ENCODE data around the gene BTBD9.

BTBD9 gene

DNA sequence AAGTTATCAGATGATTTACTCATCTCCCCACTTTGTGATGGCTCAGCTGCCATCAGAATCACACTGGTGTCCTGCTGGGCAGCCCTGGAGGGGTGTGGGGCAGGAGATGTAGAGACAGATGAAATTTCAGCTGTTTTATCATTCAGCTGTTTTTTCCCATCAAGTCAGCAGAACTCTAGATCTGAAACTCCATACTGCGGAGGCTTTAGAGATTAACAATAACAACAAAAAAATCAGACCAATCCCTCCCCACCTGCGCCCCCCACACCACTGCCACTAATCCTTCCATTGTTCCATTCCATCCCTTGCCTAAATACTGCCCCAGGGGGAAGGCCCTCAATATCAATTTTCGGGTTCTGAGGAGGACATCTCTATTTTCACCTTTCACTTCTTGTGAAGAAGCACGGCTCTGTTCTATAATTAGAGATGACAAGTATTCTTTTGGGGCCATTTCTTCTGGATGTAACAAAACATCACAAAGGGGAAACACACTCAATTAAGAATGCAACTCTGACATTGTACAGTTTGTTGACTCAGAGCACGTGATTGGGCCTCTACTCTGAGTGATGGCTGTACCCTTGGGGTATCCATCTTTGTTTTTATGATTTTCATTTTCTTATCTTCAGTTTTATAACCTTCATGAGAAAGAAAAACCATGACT is 423.9 kb downstream of the BTBD9 start:
- FAIRE-seq (no peak), DNase-seq (ENCODE audit: insufficient read length) (no peak)
- TF ChIP-seq POLR2A (IDR thresholded peaks at IDR 0.05; ENCODE audit: low read depth, low read length) (no peak), POLR2AphosphoS5 (IDR thresholded peaks at IDR 0.05; ENCODE audit: low read depth, low read length) (no peak), TAF1 (IDR thresholded peaks at IDR 0.05; ENCODE audit: borderline replicate concordance, low read depth, low read length) (no peak)

DNA sequence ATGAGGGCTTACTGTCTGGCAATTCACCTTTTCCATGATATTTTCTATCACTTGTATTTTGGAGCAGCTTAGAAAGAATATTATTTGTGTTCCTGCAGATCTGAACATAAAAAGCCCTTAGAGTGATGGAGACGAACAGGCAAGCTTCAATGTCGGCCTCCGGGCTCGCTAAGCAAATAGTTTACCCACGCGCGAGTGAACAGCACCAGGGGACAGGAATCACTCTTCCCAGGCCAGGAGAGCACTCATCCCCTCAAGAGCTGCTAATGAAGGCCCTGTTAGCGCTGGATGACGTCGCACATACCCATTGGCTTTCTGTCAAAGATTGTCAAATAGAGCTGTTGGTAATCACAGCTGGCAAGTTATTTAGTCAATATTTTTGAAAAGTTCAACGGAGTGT is 424.5 kb downstream of the BTBD9 start:
- DNase-seq (ENCODE audit: insufficient read length) (no peak), FAIRE-seq (no peak)
- TF ChIP-seq TAF1 (IDR thresholded peaks at IDR 0.05; ENCODE audit: borderline replicate concordance, low read depth, low read length): no peak
- TF ChIP-seq POLR2A (IDR thresholded peaks at IDR 0.05; ENCODE audit: low read depth, low read length): no peak
- no peak for TF ChIP-seq POLR2AphosphoS5 (IDR thresholded peaks at IDR 0.05; ENCODE audit: low read depth, low read length)

DNA sequence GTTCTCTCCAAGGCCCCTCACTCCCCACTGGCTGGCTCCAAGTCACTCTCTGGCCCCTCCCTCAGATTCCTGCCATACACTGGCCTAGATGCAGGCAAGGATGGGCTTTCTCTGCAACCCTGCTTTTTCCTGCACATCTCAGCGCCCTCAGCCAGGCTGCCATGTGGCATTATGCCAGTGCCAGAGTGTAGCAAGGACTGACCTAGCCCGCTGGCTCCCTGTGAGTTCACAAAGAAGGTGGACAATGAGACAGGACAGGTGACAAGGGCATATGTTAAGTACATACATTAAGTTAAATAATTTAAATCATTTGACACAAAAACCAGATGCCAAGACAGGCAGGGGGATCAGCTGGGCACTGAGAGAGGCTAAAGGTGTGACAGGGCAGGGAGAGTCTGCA is 425.6 kb downstream of the BTBD9 start:
- no peak for FAIRE-seq
- DNase-seq (ENCODE audit: insufficient read length): no peak
- no peak for TF ChIP-seq TAF1 (IDR thresholded peaks at IDR 0.05; ENCODE audit: borderline replicate concordance, low read depth, low read length)
- TF ChIP-seq POLR2AphosphoS5 (IDR thresholded peaks at IDR 0.05; ENCODE audit: low read depth, low read length): no peak
- TF ChIP-seq POLR2A (IDR thresholded peaks at IDR 0.05; ENCODE audit: low read depth, low read length): no peak

DNA sequence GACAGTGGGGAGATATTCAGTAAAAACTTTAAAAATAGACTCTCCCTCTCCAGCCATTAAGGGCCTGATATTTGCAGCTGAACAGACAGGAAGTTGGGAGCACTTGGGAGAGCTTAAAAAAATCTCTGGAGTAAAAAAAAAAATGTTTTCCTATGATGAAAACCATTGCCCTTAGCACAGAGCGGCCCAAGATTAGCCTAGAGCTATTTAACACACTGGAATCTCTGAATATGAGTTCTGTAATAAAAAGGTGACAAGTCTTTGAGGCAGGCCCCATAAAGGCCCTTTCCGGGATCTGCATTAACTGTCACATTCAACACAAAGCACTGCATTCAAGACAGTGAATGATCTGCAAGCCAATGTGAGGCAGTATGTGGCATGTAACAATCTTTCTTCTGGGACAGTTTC is 426.5 kb downstream of the BTBD9 start:
- TF ChIP-seq POLR2A (IDR thresholded peaks at IDR 0.05; ENCODE audit: low read depth, low read length) (no peak), TAF1 (IDR thresholded peaks at IDR 0.05; ENCODE audit: borderline replicate concordance, low read depth, low read length) (no peak), POLR2AphosphoS5 (IDR thresholded peaks at IDR 0.05; ENCODE audit: low read depth, low read length) (no peak)
- FAIRE-seq: no peak
- no peak for DNase-seq (ENCODE audit: insufficient read length)

DNA sequence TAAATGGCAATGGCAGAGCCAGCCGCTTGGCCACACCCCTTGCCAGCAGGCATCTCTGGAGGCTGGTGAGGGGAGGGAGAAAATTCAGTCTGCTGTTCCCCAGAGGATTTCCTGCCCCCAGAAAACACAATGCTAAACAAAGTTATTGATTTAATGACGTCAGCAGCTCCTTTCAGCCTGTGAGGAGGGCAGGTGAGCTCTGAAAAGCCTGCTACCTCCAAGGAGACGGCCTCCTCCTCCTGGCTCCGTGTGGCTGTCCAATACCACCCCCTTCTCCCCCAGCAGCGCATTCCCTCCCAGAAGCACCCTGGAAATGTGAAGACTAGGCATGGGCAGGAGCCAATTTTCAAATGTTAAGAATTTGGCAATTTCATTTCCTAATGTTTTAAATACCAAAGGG is 427.1 kb downstream of the BTBD9 start:
- TF ChIP-seq TAF1 (IDR thresholded peaks at IDR 0.05; ENCODE audit: borderline replicate concordance, low read depth, low read length): no peak
- no peak for TF ChIP-seq POLR2AphosphoS5 (IDR thresholded peaks at IDR 0.05; ENCODE audit: low read depth, low read length)
- TF ChIP-seq POLR2A (IDR thresholded peaks at IDR 0.05; ENCODE audit: low read depth, low read length): no peak
- DNase-seq (ENCODE audit: insufficient read length) (no peak), FAIRE-seq (no peak)

DNA sequence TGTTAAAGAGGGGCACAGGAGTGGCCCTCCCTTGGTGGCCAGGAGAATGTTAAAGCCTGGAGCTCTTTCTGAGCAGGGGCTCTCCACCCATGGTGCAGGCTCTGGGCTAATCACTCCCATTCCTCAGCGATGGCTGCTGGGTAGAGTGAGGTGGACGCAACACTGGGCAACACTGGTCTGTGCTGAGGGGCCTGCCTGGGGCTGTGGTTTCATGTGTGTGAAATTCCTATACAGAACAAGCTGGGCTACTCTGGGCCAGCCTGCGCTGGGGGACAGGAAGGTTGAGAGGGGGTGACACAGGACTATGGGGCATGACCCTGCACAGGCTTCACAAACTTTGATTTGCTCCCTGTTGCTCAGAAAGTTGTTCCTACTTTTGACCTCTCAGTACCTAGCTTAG is 427.6 kb downstream of the BTBD9 start:
- DNase-seq (ENCODE audit: insufficient read length) (no peak), FAIRE-seq (no peak)
- TF ChIP-seq POLR2A (IDR thresholded peaks at IDR 0.05; ENCODE audit: low read depth, low read length): no peak
- no peak for TF ChIP-seq POLR2AphosphoS5 (IDR thresholded peaks at IDR 0.05; ENCODE audit: low read depth, low read length)
- TF ChIP-seq TAF1 (IDR thresholded peaks at IDR 0.05; ENCODE audit: borderline replicate concordance, low read depth, low read length): no peak

DNA sequence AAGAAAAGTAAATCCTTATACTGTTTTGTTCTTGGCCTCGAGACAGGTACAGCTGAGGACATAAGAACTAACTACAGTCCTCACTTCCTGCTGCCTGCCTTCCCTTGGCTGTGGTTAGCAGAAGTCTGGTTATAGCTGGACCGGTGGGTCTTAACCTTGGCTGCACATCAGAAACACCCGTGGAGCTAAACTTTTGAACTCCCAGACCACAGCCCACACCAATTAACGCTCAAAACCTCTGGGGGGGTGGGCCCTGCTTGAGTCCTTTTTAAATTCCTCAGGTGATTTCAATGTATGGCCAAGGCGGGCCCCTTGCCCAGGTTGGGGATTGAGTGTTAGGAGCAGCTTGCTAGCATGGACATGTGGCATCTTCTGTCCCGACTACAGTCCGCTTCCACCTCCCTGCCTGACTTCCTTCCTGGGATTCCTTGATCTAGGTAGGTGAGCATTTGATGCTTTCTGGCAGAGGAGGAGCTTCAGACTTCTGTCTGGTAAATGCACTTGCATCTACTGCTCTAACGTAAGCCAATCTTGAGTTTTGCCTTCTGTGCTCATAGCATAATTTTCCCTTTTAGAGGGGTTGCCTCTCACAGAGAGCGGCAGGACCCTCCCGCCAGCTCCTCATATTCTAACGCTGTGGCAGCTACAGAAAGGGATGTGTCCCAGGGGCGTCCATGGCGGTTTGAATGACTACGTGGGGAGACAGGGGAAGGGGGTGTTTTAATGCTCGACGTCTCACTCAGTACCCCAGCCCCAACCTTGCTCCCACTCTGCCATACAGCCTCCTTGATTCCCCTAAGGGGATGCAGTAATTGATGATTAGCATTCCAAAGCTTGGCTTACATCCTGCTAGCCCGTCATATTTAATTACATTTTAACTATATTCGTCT is 430.1 kb downstream of the BTBD9 start:
- DNase-seq (ENCODE audit: insufficient read length) (no peak), FAIRE-seq (no peak)
- no peak for TF ChIP-seq TAF1 (IDR thresholded peaks at IDR 0.05; ENCODE audit: borderline replicate concordance, low read depth, low read length)
- no peak for TF ChIP-seq POLR2AphosphoS5 (IDR thresholded peaks at IDR 0.05; ENCODE audit: low read depth, low read length)
- TF ChIP-seq POLR2A (IDR thresholded peaks at IDR 0.05; ENCODE audit: low read depth, low read length): no peak

DNA sequence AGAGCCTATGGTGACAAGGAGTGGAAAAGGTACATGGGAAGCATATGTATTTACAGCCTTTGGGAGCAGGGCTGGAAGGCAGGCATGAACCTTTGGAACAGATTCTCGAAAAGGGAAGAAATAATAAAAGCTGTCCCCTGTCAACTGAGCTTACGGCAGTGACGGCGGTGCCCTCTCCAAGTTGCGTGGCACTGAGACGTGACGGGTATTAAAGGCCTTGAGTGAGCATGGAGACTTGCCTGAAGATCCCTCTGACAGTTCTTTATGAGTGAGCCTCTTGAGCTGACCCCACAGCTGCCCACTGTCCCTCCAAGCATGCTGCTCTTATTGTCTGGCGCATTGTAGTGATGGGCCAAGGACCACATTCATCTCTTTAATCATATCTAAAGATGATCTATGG is 431.7 kb downstream of the BTBD9 start:
- DNase-seq (ENCODE audit: insufficient read length) (no peak), FAIRE-seq (no peak)
- TF ChIP-seq POLR2A (IDR thresholded peaks at IDR 0.05; ENCODE audit: low read depth, low read length) (no peak), POLR2AphosphoS5 (IDR thresholded peaks at IDR 0.05; ENCODE audit: low read depth, low read length) (no peak), TAF1 (IDR thresholded peaks at IDR 0.05; ENCODE audit: borderline replicate concordance, low read depth, low read length) (no peak)

DNA sequence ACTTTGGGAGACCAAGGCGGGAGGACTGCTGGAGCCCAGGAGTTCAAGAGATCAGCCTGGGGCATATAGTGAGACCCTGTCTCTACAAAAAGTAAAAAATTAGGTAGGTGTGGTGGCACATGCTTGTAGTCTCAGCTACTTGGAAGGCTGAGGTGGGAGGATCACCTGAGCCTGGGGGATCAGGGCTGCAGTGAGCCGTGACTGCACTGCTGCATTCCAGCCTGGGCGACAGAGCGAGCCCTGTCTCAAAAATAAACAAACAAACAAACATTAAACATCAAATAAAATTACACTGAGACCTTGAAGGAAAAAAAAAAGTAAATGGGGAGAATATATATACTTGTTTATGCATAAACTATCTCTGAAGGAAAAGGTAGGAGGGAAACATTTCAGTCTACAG is 432.4 kb downstream of the BTBD9 start:
- FAIRE-seq (no peak), DNase-seq (ENCODE audit: insufficient read length) (no peak)
- TF ChIP-seq POLR2AphosphoS5 (IDR thresholded peaks at IDR 0.05; ENCODE audit: low read depth, low read length) (no peak), TAF1 (IDR thresholded peaks at IDR 0.05; ENCODE audit: borderline replicate concordance, low read depth, low read length) (no peak), POLR2A (IDR thresholded peaks at IDR 0.05; ENCODE audit: low read depth, low read length) (no peak)

DNA sequence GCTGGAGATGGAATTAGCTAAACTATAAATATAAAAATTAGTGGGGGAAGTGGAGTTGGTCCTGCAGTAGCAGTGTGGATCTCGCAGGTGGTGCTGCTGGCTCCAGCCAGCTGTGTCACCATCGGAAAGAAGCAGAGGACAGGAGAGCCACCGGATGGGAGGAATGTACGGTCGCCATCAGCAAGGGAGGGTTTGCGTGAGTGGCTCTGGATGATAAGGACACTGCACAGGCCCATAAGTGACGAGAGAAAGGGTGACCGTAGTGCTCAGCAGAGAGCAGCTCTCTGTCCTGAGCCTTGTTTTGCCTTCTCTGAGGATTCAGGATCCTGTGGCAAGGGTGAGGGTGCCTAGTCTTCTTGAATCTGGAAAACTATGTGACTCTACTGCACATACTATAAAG is 441.5 kb downstream of the BTBD9 start:
- FAIRE-seq (no peak), DNase-seq (ENCODE audit: insufficient read length) (no peak)
- TF ChIP-seq POLR2AphosphoS5 (IDR thresholded peaks at IDR 0.05; ENCODE audit: low read depth, low read length) (no peak), TAF1 (IDR thresholded peaks at IDR 0.05; ENCODE audit: borderline replicate concordance, low read depth, low read length) (no peak), POLR2A (IDR thresholded peaks at IDR 0.05; ENCODE audit: low read depth, low read length) (no peak)

DNA sequence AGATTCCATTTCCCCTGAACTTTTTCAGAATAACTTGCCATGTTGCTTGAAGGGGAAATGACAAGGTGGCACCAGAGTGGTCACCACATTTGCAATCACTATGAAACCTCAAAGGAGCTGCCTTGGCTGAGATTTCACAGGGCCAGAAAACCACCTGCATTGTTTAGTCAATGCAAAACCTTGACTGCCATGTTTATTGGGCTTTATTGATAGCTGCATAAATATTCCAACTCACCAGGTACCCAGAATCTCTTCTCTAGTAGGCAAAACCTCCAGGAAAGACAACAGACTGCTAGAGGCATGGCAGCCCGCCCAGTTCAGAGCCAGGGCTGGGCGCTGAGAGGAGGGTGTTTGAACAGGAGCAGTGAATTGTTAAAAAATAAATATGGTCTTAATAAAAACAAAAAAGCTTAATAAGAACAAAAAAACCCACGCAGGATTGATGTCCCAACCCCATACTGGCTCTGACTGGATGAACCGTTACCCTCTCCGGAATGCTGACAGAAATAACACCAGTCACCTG is 444.6 kb downstream of the BTBD9 start:
- FAIRE-seq (no peak), DNase-seq (ENCODE audit: insufficient read length) (no peak)
- TF ChIP-seq POLR2A (IDR thresholded peaks at IDR 0.05; ENCODE audit: low read depth, low read length) (no peak), POLR2AphosphoS5 (IDR thresholded peaks at IDR 0.05; ENCODE audit: low read depth, low read length) (no peak), TAF1 (IDR thresholded peaks at IDR 0.05; ENCODE audit: borderline replicate concordance, low read depth, low read length) (no peak)
